Psoas muscle (tissue), 8 donors: Measurements from ENCODE around the gene TSR3. TPM values are rescaled to one million over a fixed set of nuclear protein-coding genes. Genes with fewer than 3 reads are reported as not detected.

Experiments used
- ATAC-seq, 4 donors: fragments of 200-7000 bp; cut with Tn5 transposase; one replicate each; pipeline ENCODE4 v1.9.1; 2020; ENCODE audit warnings: moderate library complexity in 3 of 4, mild to moderate bottlenecking in 2 of 4
- DNase-seq, 2 donors: peaks; one replicate each; pipeline ENCODE4 v3.0.0-alpha.2; 2020
- H3K27ac ChIP-seq: fragments of 200-600 bp; one replicate; pipeline ENCODE4 v1.8.0; 2022
- H3K27me3 ChIP-seq, 3 donors: fragments of 200-600 bp in 1 of 3; one replicate each; pipeline versions ENCODE4 v1.6.1 to v1.8.0; 2013 to 2022; ENCODE audit warnings: low read length in 2 of 3, mild to moderate bottlenecking in 2 of 3, moderate library complexity in 1 of 3; ENCODE audit not compliant: insufficient read depth in 3 of 3
- H3K36me3 ChIP-seq, 2 donors: fragments of 200-600 bp in 1 of 2; one replicate each; pipeline versions ENCODE4 v1.6.1 to v1.8.0; 2013 to 2022; ENCODE audit warnings: low read depth in 1 of 2, mild to moderate bottlenecking in 1 of 2, moderate library complexity in 1 of 2; ENCODE audit not compliant: insufficient read depth in 1 of 2
- H3K4me1 ChIP-seq: fragments of 200-600 bp; one replicate; pipeline ENCODE4 v1.8.0; 2022
- H3K4me3 ChIP-seq: fragments of 200-600 bp; one replicate; pipeline ENCODE4 v1.8.0; 2022; ENCODE audit warnings: mild to moderate bottlenecking
- H3K9me3 ChIP-seq: fragments of 200-600 bp; one replicate; pipeline ENCODE4 v1.8.0; 2022
- CTCF ChIP-seq: fragments of 200-600 bp; IDR thresholded peaks from one replicate; pipeline ENCODE4 v1.8.0; 2022; ENCODE audit warnings: antibody characterized with exemption
- WGBS, 3 donors: extraction: QIAGEN DNeasy Blood & Tissue Kit; methylation state at CpG; one replicate each; pipeline versions ENCODE4 v1.1.6 to v1.1.7; 2013; 5-methylcytosine and 5-hydroxymethylcytosine counted together
- intact Hi-C, 2 donors: fragments of 100-400 bp; cut with DNase I; formaldehyde crosslinking; loops; one replicate each; pipeline versions ENCODE4 v1.11.0 to v1.14.2; 2022
- polyA plus RNA-seq, 3 donors: library from polyadenylated mRNA; stranded (reverse); fragments of 200-250 nt; gene quantifications; one replicate each; pipeline ENCODE4 v1.2.3, GENCODE V29; 2013
- total RNA-seq, 4 donors: library from RNA; stranded (reverse); fragmentation: NEBNext Ultra II Directional in 2 of 4; extraction: Animal tissue kit (Norgen Biotek cat#: 25700) in 2 of 4; gene quantifications; one replicate each; pipeline versions ENCODE4 v1.2.1 to v1.2.4, GENCODE V29; 2021 to 2023
- donor health status: healthy with polysubstance abuse.
- donor health status: DM: no; HTN: no; CAD: no; lungs with moderate emphysema.
- donor health status: Bipolar disorder and iron deficiency.
- donor health status: healthy.
- donor health status: DM: yes; HTN: yes; CAD: no.
- donor health status: DM: no; HTN: no; CAD: no.
- donor health status: DM: no; HTN: no; CAD: no.
- donor health status: DM: yes; HTN: yes; CAD: no.

TSR3 gene
- total and polyA plus RNA-seq, 7 donors: 40.0 to 109 (median 55.1) TPM

- DNase-seq (no peak), ATAC-seq (no peak)
- Histone ChIP-seq H3K36me3 (peaks cover 5 to 72% of the 10 kb centered on the region in 2 donors), H3K27ac (no peak overlapping the region), H3K27me3 (no peaks in the 10 kb centered on the region), H3K9me3 (no peaks in the 10 kb centered on the region), H3K4me1 (no peaks in the 10 kb centered on the region), H3K4me3 (no peak overlapping the region)
- WGBS, 3 donors: 80 to 86% (median 82%) methylated on average over 22 to 27 of the region's 27 CpGs
- intact Hi-C loops: no loop called here
- TF ChIP-seq CTCF: no peak
These were observed 16.0 kb upstream of the TSR3 start for GRCh38 chr16:1367486-1368174.

GRCh38 chr16:1366712-1367299, 15.1 kb upstream of the TSR3 start:
- Histone ChIP-seq H3K36me3 (peaks cover 6 to 81% of the 10 kb centered on the region in 2 donors), H3K27ac (no peak overlapping the region), H3K9me3 (no peaks in the 10 kb centered on the region), H3K27me3 (no peaks in the 10 kb centered on the region), H3K4me1 (no peaks in the 10 kb centered on the region), H3K4me3 (no peak overlapping the region)
- ATAC-seq (no peak), DNase-seq (peak in 1 of 2 donors; percentile 48)
- no peak for TF ChIP-seq CTCF
- intact Hi-C loops: no loop called here
- 83 to 85% (median 85%) methylated on average over 15 to 24 of the region's 24 CpGs for WGBS, 3 donors

DNA sequence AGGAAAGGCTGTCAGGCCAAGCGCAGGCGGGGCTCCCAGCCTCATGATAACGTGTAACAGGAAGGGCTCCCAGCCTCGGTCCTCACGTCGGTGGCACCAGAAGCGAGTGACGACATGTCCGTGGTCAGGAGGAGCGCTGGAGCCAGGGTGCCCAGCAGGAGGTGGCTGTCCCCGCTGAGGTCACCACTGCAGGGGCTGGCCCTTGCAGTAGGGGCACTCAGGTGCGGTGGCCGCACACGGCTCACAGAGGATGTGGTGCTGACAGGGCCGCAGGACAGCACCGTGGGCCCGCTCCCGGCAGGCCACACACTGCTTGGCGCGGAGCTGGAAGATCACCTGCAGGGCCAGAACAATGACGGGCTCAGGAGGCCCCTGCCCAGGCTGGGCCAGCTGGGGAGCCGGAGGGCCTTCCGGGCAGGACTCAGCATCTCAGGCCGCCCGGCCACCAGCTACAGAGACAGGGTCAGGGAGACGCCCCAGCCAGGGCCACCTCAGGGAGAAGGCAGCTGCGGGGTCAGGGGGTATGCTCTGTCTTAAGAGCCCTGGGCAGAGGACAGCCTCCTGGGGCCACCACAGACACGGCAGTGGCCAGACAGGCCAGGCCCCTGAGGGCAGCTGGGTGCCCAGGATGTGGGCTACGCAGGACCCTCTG, 14.5 kb upstream of the TSR3 start:
- 85 to 94% (median 87%) methylated on average over 29 of the region's 29 CpGs for WGBS, 3 donors
- Histone ChIP-seq H3K4me3 (no peak overlapping the region), H3K27ac (no peak overlapping the region), H3K36me3 (peaks cover 6 to 82% of the 10 kb centered on the region in 2 donors), H3K4me1 (no peaks in the 10 kb centered on the region), H3K27me3 (no peaks in the 10 kb centered on the region), H3K9me3 (no peaks in the 10 kb centered on the region)
- intact Hi-C loops: no loop called here
- no peak for ATAC-seq
- DNase-seq: peak in 1 of 2 donors; percentile 50
- no peak for TF ChIP-seq CTCF

DNA sequence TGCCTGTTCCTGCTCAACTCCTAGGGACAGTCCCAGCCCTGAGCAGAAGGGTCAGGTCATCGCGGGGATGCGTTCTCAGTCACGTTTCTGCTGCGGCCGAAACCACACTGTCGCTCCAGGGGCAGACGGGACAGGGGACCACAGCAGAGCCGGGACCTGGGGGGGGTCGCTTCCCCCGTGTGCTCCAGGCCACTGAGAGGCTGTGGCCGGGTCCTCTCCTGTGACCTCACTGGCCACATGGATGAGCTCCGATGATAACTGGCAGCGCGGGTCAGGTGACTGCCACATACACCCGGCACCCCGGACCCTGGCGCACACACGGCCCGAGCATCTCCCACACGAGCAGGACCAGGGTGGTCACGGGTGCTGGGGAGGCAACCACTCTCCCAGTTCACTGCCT, 12.8 kb upstream of the TSR3 start:
- intact Hi-C loops: loop anchor here in 1 of 2 donors (5.0 kb wide), 1 partner anchor 53 kb away; no protein-coding TSS in a partner anchor
- TF ChIP-seq CTCF: no peak
- WGBS, 3 donors: 84 to 87% (median 87%) methylated on average over 22 of the region's 22 CpGs
- DNase-seq (peak in 1 of 2 donors; percentile 51), ATAC-seq (peak in 1 of 4 donors; percentile 4)
- Histone ChIP-seq H3K4me3 (no peak overlapping the region), H3K36me3 (peaks cover 6 to 89% of the 10 kb centered on the region in 2 donors), H3K27ac (no peak overlapping the region), H3K4me1 (no peaks in the 10 kb centered on the region), H3K27me3 (no peaks in the 10 kb centered on the region), H3K9me3 (no peaks in the 10 kb centered on the region)
